Measurements from ENCODE around the gene ADCY1. TPM values are rescaled to one million over a fixed set of nuclear protein-coding genes. Genes with fewer than 3 reads are reported as not detected.

The ADCY1 gene
- total and polyA plus RNA-seq, 8 donors, result 0.55 to 2.8 (median 2.5) TPM

DNA sequence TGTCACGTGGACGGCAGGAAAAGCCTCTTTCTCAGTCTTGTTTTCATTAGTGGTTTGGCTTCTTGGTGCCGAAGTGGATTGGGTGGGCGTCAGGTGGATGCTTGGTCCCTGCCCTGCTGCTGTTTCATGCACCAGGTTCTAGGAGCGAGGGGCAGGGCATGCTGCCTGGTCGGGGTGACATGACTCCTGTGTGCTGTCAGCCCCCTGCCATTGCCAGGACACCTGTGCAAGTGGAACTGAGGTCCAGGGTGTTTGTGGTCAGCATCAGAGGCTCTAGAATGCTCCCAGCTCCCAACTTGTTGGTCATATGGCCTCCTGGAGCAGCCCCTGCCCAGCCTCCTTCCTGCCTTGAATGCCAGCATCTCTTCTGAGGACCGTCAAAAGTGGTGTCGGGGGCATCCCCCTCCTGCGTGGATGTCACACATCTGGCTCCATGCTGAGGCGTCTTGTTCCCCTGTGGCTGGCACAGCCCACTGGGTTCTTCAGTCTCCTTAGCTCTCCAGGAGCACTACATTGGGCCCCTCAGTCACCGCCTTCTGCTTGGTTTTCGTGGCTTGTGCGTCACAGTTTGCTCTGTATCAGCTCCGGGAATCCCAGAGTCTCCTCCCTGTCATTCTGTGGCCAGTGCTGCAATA is 24.8 kb downstream of the ADCY1 start:
- no peaks in the 10 kb centered on the region for H3K4me1 ChIP-seq
- ATAC-seq (no peak), DNase-seq (peak in 1 of 4 donors; percentile 22)
- H3K36me3 ChIP-seq, result no peaks in the 10 kb centered on the region
- no peak overlapping the region for H3K27ac ChIP-seq
- no peaks in the 10 kb centered on the region for H3K27me3 ChIP-seq
- H3K4me3 ChIP-seq, result no peak overlapping the region
- TF ChIP-seq, protein P1, sequence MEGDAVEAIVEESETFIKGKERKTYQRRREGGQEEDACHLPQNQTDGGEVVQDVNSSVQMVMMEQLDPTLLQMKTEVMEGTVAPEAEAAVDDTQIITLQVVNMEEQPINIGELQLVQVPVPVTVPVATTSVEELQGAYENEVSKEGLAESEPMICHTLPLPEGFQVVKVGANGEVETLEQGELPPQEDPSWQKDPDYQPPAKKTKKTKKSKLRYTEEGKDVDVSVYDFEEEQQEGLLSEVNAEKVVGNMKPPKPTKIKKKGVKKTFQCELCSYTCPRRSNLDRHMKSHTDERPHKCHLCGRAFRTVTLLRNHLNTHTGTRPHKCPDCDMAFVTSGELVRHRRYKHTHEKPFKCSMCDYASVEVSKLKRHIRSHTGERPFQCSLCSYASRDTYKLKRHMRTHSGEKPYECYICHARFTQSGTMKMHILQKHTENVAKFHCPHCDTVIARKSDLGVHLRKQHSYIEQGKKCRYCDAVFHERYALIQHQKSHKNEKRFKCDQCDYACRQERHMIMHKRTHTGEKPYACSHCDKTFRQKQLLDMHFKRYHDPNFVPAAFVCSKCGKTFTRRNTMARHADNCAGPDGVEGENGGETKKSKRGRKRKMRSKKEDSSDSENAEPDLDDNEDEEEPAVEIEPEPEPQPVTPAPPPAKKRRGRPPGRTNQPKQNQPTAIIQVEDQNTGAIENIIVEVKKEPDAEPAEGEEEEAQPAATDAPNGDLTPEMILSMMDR (IDR thresholded peaks at IDR 0.05), result no peak
- no peaks in the 10 kb centered on the region for H3K9me3 ChIP-seq
- intact Hi-C loops (cut with DNase I), result no loop called here

DNA sequence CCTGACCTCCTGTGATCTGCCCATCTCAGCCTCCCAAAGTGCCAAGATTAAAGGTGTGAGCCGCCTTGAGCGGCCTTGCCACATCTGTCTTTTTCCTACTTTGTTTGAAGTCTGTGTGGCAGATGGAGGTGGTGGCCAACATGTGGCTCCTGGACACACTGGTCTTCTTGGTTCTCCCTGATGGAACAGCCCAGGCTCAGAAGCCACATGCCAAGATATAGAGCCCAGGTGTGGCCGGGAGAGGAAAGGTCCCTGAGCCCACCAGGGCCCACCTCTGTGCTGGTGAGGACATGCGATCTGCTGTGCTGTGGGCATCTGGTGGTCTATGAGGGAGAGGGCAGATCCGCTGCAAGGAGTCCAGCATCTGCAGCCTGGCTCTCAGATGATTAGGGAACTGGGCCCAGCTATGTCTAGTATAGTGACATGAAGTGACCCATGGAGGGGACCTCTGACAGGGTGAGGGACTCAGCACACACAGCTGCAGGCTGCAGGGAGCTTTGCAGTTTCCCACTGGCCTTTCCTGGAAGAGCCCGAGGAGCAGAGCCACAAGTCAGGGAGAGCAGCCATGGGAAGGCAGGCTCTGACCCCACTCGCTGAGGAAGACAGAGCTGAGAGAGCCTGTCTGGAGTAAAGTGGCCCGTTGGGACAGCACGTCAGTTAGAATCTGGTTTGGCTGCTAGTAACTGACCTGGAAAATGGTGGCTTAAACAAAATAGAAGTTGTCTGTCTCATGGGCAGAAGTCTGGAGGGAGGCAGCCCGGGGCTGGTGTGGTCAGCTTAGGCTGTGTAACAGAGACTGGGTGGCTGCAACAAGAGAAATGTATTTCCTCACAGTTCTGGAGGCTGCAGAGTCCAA is 25.9 kb downstream of the ADCY1 start:
- intact Hi-C loops (cut with DNase I), result no loop called here
- no peak overlapping the region for H3K27ac ChIP-seq
- H3K36me3 ChIP-seq, result no peaks in the 10 kb centered on the region
- peaks cover 0 to 5% of the 10 kb centered on the region in 2 donors for H3K9me3 ChIP-seq
- H3K4me1 ChIP-seq, result no peaks in the 10 kb centered on the region
- H3K4me3 ChIP-seq, result no peak overlapping the region
- DNase-seq (peak in 1 of 4 donors; percentile 20), ATAC-seq (no peak)
- TF ChIP-seq, protein P1 (IDR thresholded peaks at IDR 0.05), result no peak
- H3K27me3 ChIP-seq, result no peaks in the 10 kb centered on the region

DNA sequence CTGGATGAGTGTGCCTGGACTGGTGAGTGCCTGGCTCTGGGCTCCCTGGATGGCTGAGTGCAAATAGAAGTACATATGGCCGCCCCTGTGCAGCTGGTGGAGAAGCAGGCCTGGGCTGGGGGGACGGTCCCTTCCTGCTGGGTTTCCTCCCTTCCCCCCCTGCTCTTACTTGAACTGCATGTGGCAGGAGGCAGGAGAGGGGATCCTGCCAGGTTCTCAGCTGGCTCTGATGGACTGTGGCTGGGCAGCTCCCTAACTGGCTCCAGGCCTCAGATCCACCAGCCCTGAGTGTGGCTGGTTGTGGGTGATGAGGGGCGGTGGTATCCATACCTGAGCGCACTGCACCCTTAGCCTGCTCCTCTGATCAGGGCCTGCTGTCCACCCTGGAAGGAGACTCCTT is 26.9 kb downstream of the ADCY1 start:
- no peak overlapping the region for H3K27ac ChIP-seq
- no peaks in the 10 kb centered on the region for H3K27me3 ChIP-seq
- intact Hi-C loops (cut with DNase I), result no loop called here
- ATAC-seq (no peak), DNase-seq (peak in 1 of 4 donors; percentile 18)
- H3K4me1 ChIP-seq, result no peaks in the 10 kb centered on the region
- TF ChIP-seq, protein P1 (IDR thresholded peaks at IDR 0.05), result no peak
- H3K4me3 ChIP-seq, result no peak overlapping the region
- peaks cover 0 to 5% of the 10 kb centered on the region in 2 donors for H3K9me3 ChIP-seq
- no peaks in the 10 kb centered on the region for H3K36me3 ChIP-seq

DNA sequence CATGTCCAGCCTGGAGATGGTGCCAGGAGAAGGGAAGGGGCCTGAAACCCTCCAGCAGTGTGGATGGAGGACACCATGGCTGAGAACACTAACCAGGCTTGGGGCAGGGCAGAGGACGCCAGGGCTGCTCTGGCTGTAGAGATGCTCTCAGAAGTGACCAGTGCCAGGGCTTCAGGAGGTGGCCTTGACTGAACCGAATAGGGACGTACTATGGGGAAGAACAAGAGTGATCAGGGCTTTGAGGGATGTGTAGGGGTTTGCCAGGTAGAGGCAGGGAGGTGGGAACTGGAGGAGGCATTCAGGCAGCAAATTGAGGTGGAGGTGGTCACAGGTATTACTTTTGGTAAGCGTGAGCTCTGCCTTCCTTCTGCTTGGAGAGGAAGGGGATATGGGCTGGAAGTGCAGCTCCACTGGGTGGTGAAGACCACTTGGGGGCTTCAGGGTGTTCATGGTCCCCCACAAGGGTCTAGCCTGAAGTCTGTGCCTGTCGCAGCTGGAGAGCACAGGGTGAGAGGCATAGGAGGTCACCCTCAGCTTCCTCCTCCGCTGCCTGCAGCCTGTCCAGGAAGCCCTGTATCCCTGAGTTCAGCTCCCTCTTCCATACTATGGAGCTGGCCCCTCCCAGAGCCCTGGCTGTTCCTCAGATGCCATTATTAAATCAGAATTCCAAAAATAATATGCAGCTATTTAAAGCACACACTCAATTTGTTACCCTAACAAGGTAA is 27.8 kb downstream of the ADCY1 start:
- intact Hi-C loops (cut with DNase I), result no loop called here

More for the DNA sequence above, 27.8 kb downstream of the ADCY1 start:
- H3K36me3 ChIP-seq, result no peaks in the 10 kb centered on the region
- peaks cover 0 to 5% of the 10 kb centered on the region in 2 donors for H3K9me3 ChIP-seq
- TF ChIP-seq, protein P1 (IDR thresholded peaks at IDR 0.05), result no peak
- no peaks in the 10 kb centered on the region for H3K4me1 ChIP-seq
- H3K27me3 ChIP-seq, result no peaks in the 10 kb centered on the region
- ATAC-seq (no peak), DNase-seq (peak in 1 of 4 donors; percentile 22)
- no peak overlapping the region for H3K27ac ChIP-seq
- H3K4me3 ChIP-seq, result no peak overlapping the region
